ENCODE data around the gene PDZD2.

DNA sequence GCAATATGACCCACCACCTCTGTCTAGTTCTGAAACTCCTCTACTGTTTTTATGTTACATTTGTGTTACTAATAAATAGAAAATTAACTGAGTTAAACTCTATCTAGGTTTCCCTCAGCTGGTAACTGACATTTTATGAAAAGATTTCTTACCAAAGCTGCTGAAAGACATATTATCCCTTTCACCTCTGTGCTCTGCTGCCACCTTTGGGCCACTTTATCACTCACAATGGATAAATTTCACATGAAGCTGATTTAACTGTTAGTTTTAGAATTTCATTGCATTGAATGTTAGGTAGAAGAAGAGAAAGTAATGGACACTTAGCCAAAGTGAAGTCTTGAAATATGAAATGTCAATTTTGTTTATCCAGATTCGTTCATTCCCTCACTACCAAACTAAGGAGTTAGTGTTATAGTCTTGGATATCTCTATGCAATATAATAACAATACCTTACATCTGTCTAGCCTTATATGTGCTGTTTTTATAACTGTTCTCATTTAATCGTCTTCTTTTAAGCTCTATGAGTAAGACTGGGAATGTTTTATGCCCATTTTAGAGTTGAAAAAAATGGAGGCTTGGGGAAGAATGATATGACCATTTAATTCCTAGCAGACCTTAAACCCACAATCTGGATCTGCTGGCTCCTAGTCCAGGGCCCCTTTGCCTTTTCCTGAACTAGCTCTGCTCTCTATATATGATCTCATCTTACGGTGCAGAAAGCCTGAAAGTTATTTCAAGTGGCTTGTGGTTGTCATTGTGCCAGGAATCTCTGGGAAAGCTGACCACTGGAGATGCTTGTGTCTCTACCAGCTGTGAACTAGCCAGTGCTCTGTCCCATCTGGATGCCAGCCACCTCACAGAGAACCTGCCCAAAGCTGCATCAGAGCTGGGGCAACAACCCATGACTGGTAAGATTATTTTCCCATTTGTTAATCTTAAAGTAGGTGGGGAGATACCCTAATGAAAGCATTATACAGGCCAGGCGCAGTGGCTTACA lies 438.1 kb downstream of the PDZD2 start:
- TF ChIP-seq POLR2A (IDR thresholded peaks at IDR 0.05) (no peak), EP300 (IDR thresholded peaks at IDR 0.05) (no peak)
- TF ChIP-seq, protein P1, sequence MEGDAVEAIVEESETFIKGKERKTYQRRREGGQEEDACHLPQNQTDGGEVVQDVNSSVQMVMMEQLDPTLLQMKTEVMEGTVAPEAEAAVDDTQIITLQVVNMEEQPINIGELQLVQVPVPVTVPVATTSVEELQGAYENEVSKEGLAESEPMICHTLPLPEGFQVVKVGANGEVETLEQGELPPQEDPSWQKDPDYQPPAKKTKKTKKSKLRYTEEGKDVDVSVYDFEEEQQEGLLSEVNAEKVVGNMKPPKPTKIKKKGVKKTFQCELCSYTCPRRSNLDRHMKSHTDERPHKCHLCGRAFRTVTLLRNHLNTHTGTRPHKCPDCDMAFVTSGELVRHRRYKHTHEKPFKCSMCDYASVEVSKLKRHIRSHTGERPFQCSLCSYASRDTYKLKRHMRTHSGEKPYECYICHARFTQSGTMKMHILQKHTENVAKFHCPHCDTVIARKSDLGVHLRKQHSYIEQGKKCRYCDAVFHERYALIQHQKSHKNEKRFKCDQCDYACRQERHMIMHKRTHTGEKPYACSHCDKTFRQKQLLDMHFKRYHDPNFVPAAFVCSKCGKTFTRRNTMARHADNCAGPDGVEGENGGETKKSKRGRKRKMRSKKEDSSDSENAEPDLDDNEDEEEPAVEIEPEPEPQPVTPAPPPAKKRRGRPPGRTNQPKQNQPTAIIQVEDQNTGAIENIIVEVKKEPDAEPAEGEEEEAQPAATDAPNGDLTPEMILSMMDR (IDR thresholded peaks at IDR 0.05): peak; percentile 64 to 66

Measured in suprapubic skin (tissue), 3 donors.